Kidney epithelial cell (primary cell): ENCODE results near the gene SUPT20HL1. TPM values are rescaled to one million over a fixed set of nuclear protein-coding genes. Genes with fewer than 3 reads are reported as not detected.
"Not testable (repeated sequence)": the region's sequence is repeated elsewhere in the genome, so short reads cannot be mapped to it uniquely, and the experiment has no call there.

Experiments
- DNase-seq: peaks from one replicate; pipeline ENCODE4 v3.0.0-alpha.2; 2010; ENCODE audit warnings: low read depth
- H3K27me3 ChIP-seq: 2 replicates; pipeline ENCODE4 v1.6.0; 2011; ENCODE audit warnings: low read length; ENCODE audit not compliant: control insufficient read depth, insufficient read depth
- H3K36me3 ChIP-seq: 2 replicates; pipeline ENCODE4 v1.5.1; 2011; ENCODE audit warnings: low read length; ENCODE audit not compliant: control insufficient read depth, insufficient read depth
- H3K4me3 ChIP-seq: 2 replicates; pipeline ENCODE4 v1.5.1; 2011; ENCODE audit warnings: low read depth, mild to moderate bottlenecking, control low read depth, low read length
- total RNA-seq: library from RNA; depleted of rRNA; stranded (reverse); fragments of >200 nt; gene quantifications from 2 replicates; pipeline ENCODE4 v1.2.3, GENCODE V29; 2015
- TF ChIP-seq, protein P1 (sequence below): IDR thresholded peaks from 2 replicates; pipeline ENCODE4 v1.5.1; 2011; ENCODE audit warnings: mild to moderate bottlenecking, moderate library complexity, low read length, control low read depth, inconsistent platforms; ENCODE audit not compliant: insufficient read depth, poor library complexity, severe bottlenecking

SUPT20HL1 gene
- not detected in 2 replicates for total RNA-seq

DNA sequence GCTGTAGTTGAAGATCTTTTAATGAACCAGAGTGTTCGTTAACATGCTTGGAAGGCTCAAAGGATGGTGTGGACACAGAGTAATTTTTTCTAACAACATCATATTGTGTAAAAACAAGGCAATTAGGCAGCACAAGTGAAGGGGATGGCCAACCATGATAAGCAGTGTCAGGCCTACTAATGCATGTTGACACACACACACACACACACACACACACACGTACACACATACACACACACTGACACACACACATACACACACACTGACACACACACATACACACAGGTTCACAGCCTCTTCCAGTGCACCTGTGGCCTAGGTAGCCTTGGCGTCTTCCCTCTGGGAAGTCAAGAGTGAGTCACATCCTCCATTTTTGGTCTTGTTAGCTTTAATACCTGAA lies at the start of gene SUPT20HL1:
TSS of gene SUPT20HL1 (plus strand) at position 368 of the 400 bp plus-strand sequence. CDS start 2,122 bp downstream, outside the sequence.
- TF ChIP-seq, protein P1, sequence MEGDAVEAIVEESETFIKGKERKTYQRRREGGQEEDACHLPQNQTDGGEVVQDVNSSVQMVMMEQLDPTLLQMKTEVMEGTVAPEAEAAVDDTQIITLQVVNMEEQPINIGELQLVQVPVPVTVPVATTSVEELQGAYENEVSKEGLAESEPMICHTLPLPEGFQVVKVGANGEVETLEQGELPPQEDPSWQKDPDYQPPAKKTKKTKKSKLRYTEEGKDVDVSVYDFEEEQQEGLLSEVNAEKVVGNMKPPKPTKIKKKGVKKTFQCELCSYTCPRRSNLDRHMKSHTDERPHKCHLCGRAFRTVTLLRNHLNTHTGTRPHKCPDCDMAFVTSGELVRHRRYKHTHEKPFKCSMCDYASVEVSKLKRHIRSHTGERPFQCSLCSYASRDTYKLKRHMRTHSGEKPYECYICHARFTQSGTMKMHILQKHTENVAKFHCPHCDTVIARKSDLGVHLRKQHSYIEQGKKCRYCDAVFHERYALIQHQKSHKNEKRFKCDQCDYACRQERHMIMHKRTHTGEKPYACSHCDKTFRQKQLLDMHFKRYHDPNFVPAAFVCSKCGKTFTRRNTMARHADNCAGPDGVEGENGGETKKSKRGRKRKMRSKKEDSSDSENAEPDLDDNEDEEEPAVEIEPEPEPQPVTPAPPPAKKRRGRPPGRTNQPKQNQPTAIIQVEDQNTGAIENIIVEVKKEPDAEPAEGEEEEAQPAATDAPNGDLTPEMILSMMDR = no peak
- H3K4me3 ChIP-seq = no peak within 1 kb of the TSS
- H3K27me3 ChIP-seq = no peaks in the 10 kb centered on the region
- DNase-seq = no peak
- H3K36me3 ChIP-seq = no peaks in the 10 kb centered on the region

DNA sequence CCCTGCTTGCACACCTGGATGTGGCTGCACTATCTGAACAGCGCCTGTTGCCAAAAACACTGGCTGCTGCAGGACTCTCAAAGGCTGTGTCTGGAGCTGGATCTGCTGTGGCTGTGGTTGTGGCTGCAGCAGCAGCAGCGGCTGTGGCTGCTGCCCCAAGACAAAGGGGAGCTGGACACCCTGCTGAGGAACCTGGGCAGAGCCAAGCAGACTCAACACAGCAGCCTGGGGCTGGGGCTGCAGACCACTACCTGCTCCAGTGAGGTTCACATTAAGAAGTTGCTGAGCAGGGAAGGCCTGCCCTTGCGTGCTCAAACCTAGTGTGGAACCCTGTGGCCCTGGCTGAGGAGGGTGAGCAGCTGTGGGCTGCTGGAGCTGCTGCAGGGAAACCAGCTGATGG lies 49.5 kb upstream of the SUPT20HL1 start:
- DNase-seq, H3K27me3 ChIP-seq, H3K36me3 ChIP-seq, H3K4me3 ChIP-seq: not testable (repeated sequence)

DNA sequence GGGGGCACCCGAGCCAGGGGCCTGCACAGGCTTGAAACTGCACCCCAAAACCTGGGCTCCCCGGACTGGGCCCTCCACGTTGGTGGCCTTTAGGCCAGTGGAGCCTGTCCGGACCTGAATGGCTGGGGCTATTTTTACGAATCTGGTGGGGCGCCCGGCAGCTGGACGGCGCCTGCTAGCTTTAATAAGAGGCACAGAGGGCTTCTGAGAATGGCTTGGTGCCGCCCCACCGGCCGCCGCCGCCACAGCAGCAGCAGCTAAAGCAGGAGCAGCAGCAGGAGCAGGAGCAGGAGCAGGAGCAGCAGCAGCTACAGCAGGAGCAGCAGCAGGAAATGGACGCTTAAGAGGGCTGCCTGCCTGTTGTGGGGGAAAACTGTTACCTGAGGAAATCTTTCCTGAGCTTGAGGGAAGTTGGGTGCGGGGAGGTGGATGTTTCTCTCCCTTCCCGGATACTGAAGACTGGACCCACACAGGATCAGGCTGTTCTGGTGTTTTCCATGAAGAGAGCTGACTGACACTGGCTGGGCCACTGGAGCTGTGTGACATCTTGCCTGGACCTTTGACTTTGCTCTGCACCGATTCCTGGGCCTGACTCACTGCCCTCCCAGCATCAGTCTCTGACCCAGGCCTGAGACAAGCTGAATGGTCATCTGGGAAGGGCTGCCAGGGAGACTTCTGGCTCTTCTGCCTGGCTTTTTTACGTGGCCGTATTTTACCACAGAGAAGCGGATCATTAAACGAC lies 48.8 kb upstream of the SUPT20HL1 start:
- DNase-seq, H3K27me3 ChIP-seq, H3K36me3 ChIP-seq, H3K4me3 ChIP-seq: not testable (repeated sequence)

DNA sequence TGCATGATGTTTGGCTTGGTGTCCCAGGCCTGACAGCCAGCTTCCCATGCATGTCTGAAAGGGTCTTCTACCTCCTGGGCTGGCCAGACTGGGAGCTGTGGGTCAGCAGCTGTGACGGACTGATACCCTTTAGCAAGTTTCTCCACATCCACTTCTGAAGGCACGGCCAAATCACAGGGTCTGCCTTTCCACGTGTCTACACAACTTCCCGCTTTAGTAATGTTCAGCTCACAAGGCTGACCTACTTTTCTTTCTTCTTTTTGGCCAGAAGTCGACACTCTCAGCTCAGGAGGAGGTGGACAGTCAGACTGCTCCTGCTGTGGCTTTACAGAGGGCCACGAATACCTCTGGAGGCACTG lies 48.2 kb upstream of the SUPT20HL1 start:
- H3K4me3 ChIP-seq, H3K27me3 ChIP-seq, DNase-seq, H3K36me3 ChIP-seq: not testable (repeated sequence)

DNA sequence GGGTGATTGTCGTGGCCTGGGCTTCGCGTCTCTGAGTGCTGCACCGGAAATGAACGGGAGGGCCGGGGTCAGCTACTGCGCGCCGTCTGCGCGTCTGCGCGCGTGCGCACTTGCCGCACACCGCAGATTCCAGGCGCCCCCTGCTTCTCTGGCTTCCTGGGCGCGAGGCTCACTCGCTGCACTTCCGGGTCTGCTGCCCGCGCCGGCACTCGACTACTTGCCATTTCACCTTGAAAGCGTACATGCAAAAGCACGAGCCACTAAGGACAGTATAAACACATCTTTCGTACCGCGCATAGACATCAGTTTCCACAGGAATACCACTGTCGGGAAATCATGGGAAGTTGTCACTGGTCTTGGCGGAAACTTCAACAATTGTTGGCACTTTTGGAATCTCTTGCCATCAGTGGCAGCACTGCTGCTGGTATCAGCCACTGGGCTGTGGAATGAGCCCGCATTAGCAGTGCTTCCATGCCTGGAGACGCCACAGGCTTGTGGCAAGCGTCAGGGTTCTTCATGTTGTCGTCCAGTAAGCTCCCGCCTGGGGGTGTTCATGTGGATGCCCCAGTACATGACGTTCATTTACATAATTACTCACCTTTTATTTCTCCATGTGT lies 46.3 kb upstream of the SUPT20HL1 start, which contains the start of gene SUPT20HL2:
TSS of gene SUPT20HL2 (minus strand) at position 51 of the 617 bp plus-strand sequence. CDS start 754 bp downstream, outside the sequence.
- TF ChIP-seq, protein P1 = no peak
- Histone ChIP-seq H3K4me3 (no peak within 1 kb of the TSS), H3K27me3 (peaks cover 3% of the 10 kb centered on the region), H3K36me3 (no peaks in the 10 kb centered on the region)
- no peak for DNase-seq

DNA sequence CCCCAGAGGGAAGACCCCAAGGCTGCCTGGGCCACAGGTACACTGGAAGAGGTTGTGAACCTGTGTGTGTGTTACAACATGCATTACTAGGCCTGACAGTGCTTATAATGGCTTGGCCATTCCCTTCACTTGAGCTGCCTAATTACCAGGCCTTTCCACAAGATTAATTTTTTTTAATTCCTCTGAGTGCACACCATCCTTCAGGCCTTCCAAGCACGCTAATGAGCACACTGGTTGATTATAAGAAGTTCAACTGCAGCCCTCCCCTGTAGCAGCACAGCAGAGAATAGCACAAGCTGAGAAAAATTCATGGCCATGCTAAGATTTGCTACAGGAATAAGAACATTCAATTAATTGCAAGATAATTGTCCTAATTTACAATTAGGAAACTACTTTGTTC lies 44.3 kb upstream of the SUPT20HL1 start:
- no peaks in the 10 kb centered on the region for H3K36me3 ChIP-seq
- no peak overlapping the region for H3K4me3 ChIP-seq
- TF ChIP-seq, protein P1 = no peak
- DNase-seq = no peak
- no peaks in the 10 kb centered on the region for H3K27me3 ChIP-seq

DNA sequence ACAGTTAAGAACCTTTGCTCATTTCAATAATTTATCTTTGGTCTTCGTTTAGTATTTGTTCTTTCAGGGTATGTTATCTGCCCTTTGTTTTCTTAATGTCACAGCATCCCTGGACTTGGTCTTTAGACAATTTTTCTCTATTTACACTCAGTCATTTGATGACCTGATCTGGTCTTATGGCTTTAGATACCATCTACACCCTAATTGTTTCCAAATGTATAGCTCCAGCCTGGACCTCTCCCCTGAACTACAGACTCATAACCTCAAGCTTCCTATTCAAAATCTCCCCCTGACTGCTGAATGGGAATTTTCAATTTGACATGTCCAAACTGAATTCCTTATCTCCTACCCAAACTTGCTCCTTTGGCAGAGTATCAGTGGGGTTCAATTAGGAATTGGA lies 42.9 kb upstream of the SUPT20HL1 start:
- H3K36me3 ChIP-seq = no peaks in the 10 kb centered on the region
- no peaks in the 10 kb centered on the region for H3K27me3 ChIP-seq
- DNase-seq = no peak
- TF ChIP-seq, protein P1 = no peak
- no peak overlapping the region for H3K4me3 ChIP-seq
